HG02571 (cell line): Measurements from ENCODE around the gene PARD3.
"Not testable (repeated sequence)": the region's sequence is repeated elsewhere in the genome, so short reads cannot be mapped to it uniquely, and the experiment has no call there.

Experiments
- ATAC-seq: cut with Tn5 transposase; IDR thresholded peaks from one replicate; pipeline ENCODE4 v1.9.1; 2021; ENCODE audit warnings: mild to moderate bottlenecking, moderate library complexity; ENCODE audit not compliant: unreplicated experiment

The PARD3 gene

DNA sequence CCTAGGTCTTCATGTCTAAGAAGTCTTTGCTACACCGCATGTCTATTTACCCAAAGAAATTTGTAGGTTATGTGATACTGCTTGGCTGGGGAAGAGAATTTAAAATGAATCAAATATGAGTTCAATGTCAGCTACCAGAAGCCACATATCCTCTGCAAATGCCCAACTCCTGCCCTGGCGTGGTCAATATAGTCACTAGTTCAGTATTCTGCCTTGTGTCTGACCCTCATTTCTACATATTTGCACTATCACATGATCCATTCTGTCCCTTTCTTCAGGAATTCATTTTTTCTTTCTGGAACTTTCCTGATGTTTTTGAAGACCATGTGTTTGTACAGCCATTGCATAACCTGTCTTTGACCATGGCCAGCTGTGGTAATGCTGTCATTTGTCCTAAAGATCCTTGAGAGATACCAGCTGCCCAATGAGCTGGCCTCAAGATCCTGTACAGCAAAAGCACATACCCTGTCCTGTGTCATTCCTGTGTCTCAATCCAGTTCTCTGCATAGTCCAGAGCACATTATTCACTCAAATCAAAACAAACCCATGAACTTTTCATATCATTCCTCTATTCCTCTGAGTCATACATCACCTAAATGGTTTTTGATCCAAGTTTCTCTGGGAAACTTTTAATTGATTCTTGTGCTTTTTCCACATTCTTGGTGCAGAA lies 524.5 kb downstream of the PARD3 start:
- ATAC-seq: no peak

DNA sequence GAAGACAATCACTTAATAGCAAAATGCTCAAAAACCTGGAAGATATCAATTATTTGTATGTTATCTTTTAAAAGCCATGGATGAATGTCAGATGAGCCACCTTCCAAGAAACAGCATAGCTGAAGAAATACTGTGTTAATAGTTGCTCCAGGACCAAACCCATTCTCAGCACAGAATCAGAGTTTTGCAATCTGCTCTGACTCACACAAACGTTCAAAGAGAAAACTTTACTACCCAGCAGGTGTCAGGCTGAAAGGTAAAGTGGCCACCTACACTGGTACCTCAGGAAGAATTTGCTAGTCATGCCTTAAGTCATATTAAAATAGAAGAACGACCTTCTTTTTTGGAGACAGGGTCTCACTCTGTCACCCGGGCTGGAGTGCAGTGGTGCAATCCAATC lies 526.5 kb downstream of the PARD3 start:
- ATAC-seq: no peak

DNA sequence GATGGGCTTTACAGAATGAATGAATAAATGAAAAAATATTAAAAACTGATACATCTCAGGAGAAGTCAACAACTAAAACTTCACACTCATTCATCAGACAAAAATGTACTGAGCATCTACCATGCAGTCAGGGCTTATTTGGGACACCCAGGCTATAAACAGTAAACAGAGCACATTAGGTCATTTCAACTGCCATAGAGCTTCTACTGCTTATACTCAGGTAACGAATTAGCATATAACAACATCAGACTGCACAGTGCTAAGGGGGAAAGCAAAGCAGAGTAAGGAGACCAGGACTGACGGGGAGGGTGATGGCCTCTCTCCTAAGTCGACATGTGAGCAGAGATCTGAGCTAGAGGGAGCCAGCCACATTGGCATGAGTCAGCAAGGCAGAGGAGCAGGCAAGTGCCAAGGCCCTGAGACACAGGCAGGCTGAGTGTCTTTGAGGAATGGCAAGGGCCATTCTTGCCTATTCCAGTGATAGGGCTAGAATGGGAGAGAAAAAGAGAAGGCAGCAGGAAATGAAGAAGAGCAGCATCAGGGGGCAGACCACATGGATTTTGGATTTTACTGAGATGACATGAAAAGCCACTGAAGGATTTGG lies 528.9 kb downstream of the PARD3 start:
- no peak for ATAC-seq

DNA sequence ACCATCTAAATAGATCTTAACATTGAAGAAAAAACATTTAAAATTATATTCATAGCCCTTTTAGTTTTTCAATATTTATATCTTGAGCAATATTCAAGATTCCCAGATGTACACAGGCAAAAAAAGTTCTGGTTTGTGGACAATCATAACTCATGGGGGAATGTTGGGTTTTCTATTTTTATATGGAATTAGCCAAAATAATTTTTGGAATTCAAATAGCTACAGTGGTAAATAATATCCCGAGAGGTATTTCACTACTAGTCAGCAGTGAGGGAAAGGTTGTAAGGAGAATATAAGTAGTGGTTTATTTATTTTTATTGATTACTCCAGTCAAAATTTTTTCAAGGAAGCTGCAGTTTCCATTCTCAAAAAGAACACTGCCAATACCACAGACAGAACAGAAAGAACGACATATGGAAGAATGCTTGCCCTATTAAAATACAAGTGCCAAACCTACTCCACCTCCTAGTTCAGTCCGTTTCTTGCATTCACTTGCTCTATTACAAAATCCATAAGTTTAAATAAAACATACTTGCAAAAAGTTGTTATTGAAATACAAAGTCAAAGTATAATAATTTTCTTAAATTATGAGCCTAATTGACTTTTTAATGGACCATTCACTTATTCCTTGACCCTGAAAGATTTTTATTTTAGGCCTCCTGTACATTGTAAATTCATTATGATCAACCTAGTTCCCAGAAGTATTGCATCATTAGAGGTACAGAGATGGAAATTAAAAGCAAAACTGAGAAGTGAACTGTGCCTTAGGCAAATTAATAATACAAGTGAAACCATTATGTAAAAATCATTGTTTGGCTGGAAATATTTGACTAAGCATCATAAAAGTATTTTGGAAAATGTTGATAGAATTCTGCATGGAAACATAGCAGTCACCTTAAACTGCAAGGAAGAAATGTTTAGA lies 533.2 kb downstream of the PARD3 start:
- no peak for ATAC-seq

DNA sequence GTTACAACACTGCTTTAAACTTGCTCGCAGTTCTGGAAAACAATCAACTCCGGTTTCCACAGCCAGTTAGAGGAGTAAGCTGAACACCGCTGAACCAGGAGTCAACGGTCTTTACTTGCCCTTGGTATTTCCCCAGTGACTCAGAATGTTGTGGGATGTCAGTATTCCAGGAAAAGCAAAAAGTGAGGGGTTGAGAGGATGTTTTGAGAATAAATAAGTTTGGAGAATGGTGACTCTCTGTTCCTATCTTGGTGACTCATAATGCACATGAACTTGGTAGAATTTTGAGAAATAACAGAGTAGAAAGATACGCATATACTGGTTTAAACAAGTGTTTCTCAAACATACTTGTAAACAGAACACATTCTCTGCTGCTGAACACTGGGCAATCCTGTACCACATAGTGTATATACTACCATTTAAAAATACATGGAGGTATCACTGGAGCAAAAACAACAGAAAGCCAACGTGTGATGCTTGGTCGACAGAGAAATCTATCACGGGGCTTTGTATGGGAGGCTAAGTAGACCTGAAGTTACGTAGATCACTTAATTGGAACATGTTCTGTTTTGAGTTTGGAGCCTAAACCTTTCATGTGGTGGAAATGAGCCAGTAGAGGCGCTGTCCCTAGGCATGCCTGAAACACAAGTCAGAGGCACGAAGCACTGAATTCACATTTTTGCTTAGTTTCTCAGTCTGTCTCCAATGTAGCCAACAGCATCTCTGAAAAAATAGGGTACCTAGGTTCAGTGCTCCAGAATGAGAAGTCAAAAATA lies 534.3 kb downstream of the PARD3 start:
- no peak for ATAC-seq

DNA sequence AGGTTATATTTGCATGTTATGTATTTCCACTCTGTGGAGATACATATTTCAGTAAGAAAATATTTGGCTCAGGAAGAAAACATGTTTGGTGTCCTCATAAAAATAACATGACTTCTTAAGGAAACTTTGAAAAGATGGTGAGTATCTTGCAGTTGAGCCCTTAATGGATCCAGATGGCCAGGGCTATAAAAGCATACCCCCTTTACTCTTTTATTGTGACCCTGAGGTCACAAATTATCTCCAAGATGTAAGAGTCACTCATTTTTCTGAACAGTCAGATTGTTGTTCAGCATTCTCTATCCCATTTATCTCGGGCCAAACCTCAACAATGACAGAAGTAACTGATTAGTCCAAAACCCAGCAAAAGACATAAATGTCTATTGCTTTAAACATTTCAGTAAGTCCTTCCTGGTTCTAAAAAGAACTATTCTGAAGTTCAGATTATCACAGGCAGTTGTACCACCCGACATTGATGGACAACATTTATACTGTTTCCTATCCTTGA lies 539.4 kb downstream of the PARD3 start:
- no peak for ATAC-seq

DNA sequence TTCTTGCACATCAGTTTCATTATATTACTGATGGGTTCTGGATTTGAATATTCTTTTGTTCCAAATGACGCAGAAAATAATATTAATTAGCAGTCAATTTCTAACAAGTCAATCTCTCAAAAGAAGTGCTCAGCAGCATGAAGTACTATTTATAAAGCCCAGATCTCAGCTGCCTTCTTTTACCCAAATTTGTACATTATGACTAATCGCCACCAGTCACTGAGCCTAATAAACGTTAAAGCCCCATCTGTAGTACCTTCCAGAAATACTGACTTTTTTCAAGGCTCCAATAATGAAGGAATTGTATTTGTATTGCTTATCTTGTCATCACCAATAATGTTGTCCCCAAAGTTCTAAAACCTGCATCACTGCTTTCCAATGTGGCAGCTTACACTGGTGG lies 540.2 kb downstream of the PARD3 start:
- no peak for ATAC-seq

DNA sequence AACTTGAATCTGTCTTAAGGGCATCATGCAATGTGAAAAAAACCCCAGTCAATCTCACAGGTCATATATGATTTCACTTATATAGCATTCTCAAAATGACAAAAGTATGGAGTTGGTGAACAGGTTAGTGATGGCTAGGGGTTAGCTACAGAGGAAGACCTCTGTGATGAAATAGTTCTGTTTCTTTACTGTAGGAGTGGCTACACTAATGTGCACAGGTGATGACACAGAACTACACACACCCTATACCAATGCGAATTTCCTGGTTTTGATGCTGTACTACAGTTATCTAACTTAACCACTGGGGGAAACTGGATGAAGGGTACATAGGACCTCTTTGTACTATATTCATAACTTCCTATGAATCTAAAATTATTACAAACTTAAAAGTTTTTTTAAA lies 541.8 kb downstream of the PARD3 start:
- ATAC-seq: no peak

DNA sequence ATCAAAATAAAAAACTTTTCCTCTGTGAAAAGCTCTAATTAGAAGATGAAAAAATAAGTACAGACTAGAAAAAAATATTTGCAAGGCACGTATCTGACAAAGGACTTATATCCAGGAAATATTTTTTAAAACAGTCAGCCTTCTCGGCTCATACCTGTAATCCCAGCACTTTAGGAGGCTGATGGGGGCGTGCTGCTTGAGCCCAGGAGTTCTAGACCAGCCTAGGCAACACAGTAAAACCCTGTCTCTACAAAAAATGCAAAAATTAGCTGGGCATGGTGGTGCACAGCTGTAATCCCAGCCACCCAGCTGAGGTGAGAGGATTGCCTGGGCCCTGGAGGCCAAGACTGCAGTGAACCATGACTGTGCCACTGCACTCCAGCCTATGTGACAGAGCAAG lies 542.8 kb downstream of the PARD3 start:
- ATAC-seq: no peak

DNA sequence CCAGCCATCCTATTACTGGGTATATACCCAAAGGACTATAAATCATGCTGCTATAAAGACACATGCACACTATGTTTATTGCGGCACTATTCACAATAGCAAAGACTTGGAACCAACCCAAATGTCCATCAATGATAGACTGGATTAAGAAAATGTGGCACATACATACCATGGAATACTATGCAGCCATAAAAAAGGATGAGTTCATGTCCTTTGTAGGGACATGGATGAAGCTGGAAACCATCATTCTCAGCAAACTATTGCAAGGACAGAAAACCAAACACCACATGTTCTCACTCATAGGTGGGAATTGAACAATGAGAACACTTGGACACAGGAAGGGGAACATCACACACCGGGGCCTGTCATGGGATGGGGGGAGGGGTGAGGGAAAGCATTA lies 546.7 kb downstream of the PARD3 start:
- not testable (repeated sequence) for ATAC-seq

DNA sequence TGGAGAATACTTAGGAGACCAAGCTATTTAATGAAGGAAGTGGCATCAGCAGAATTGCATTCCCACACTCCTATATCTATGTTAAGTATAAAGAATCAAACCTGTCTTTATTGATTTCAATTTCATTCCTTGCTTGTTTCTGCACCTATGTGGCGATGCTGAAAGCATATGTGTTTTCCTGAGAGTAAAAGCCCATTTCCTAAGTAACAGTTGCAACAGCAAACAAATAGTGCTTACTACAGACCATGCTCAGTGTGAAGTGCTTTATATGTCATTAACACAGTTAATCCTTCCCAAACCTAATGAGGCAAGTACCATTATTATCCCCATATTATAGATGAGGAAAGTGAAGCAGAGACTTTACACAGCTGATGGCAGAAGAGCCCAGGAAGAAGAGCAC lies 552.1 kb downstream of the PARD3 start:
- ATAC-seq: no peak

DNA sequence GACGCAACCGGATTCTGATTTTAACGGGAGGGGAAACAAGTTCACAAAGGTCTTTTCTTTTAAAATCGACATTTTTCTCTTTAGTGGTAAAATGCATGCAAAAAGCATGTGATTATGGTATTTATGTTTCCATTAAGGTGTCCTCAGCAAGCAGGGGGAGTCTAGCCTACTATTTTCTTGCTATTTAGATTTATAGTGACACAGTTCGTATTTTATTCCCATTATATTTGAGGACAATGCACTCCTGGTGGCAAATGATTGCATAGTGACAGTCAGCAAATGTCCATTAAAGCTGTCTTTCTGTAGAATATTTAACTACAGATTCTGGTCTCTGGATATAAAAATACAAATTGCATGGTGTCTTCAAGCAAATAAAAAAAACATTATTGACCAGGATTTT lies 554.2 kb downstream of the PARD3 start:
- no peak for ATAC-seq

DNA sequence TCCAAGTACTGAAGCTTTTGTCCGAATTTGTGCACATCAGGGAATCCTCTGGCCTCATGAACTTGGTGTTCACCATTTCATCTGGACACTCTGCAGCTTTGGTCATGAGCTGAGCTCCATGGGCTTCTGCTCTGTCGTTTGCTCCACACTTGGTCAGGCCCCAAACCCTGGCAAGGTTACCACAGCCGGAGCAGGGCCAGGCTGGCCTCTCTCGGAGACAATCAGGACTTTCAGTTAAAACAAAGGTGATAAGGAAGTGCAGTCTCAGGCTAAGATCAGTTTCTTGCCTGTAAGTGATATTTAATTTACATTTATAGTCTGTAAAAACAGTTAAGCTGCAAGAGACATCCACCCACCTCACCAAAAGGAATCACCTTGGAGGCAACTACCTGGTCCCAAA lies 558.9 kb downstream of the PARD3 start:
- no peak for ATAC-seq

DNA sequence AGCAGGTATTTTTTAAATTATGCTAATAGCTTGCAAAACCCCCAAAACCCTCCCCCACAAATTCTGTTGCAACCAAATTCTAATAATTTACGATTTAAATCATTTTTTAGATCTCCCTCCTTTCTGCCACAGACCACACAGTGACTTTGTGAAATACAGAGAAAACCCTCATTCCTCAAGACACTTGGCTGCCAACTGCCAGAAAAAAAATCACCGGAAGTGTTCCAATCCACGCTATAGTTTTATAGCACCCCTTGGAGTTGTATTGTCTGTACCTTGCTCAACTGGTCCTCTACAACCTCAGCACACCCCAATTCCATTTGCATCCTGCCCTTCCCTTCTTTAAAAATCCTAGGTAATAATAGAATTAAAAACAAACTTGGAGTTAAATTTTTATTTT lies 560.1 kb downstream of the PARD3 start:
- no peak for ATAC-seq

DNA sequence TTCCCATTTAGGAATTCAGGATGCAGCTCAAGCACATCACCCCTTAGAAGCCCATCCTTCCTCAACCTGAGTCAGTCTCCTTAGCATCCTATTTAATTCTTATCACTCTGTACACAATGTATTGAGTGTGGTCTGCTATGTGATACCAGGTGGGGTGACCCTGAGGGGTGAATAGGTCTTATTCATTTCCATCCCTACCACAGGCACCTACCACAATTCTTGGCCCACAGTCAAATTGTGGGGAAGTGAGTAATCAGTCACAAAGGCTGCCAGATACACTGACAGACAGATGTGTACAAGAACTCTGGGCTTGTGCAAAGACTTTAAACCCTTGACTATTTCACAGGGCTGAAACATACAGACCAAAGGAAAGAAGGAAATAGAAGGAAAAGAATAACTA lies 560.5 kb downstream of the PARD3 start:
- ATAC-seq: no peak

DNA sequence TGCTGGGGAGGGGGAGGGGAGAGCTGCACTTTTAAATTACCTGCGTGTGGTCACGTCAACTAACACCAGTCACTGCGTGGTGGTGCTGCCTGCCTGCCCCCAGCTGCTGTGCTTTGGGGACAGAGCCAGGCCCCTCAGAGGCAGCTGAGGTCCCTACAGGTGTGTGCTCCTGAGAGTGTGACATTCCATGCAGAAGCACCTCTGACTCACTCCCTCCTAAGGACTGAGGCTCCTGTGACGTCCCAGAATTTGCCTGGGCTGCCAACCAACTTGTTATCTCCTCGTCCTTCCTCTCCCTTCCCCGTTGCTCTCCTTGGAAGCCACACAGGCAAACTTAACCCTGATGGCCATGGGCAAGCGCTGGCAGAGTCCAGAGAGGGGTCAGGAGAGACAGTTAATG lies 563.0 kb downstream of the PARD3 start:
- no peak for ATAC-seq

DNA sequence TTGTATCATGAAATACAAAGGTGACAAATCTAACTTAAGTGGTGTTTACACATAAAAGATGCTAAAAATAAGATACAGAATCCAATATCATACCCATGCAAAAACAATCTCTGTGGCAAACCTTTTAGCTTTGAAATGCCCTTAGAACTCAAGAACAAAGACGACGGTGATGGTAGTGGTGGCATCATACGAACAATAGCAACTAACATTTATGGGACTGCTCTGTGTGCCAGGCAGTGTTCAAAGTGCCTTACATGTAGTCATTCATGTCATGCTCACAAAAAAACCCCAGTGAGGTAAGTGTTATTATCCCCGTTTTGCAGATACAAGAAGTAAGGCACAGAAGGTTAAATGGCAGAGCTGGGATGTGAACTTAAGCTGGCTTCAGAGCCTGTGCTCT lies 563.9 kb downstream of the PARD3 start:
- ATAC-seq: no peak

DNA sequence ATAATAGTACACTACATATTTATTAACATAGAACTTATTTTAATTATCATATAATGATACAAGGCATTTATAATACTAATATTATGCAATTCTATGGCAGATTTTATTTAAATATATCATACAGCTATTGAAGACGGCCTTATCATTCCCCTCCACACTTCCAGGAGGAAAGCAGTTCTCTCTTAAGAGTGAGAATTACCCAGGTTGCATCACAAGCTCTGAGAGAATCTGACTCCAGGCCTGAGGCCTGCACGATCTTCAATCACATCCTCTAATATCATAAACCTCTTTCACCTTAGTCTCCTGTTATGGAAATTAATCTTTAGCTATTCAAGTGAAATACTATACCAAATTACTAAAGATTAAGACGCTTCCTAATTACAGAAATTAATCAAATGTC lies 564.4 kb downstream of the PARD3 start:
- no peak for ATAC-seq

DNA sequence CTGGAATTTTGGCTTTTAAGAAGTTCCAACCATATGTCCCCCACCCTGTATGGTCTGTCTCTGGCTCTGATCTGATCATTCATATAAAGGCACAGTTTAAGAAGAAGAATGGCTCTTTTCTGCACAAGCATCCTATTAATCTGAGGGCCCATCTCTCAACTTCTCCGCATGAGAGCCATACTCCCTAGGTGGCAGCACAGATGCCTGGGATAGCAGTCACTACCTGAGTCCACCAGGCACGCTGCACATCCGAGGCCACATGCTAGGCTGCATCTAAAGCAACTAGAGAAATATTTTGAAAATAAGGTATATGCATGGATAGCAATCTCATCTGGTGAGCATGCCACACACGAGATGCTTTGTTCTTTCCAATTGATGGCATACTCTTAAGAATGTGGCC lies 565.5 kb downstream of the PARD3 start:
- no peak for ATAC-seq

DNA sequence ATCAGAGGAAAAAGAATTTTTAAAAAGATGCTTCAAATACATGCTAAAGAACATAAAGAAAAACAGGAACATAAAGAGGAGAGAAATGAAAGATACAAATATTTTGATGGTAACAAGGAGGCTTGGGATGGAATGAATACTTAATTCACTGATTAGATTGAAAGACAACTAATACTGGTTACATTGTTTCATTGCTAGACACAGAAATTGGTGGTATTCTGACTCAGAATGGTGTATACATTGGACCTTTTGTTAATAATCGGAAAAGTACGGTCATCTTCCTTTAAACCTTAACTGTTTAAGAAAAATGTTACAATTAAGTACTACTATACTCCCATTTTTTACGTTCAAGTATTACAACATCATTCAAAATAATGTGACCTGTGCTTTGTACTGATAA lies 567.5 kb downstream of the PARD3 start:
- no peak for ATAC-seq
